Gastrocnemius medialis (tissue), 4 donors: ENCODE data around the gene SPEM2. TPM values are rescaled to one million over a fixed set of nuclear protein-coding genes. Genes with fewer than 3 reads are reported as not detected.
A peak's percentile ranks its signal among the peaks of the same experiment; 100 is the strongest.

Experiments
- ATAC-seq, 2 donors: fragments of 150-250 bp; one replicate each; pipeline ENCODE4 v1.9.1; 2016
- DNase-seq, 2 donors: peaks; one replicate each; pipeline ENCODE4 v3.0.0-alpha.2; 2019
- H3K27ac ChIP-seq, 4 donors: fragments of 200-600 bp; sonication (generic); 1 replicate in 1 of 4; 2 replicates in 3 of 4; pipeline ENCODE4 v1.5.1; 2016 to 2018; ENCODE audit warnings: mild to moderate bottlenecking in 2 of 4, moderate library complexity in 1 of 4
- H3K27me3 ChIP-seq, 3 donors: fragments of 200-600 bp; sonication (generic) in 2 of 3; 1 replicate in 1 of 3; 2 replicates in 2 of 3; pipeline versions ENCODE4 v1.5.1 to v1.6.0; 2016 to 2019; ENCODE audit warnings: mild to moderate bottlenecking in 1 of 3, moderate library complexity in 1 of 3
- H3K36me3 ChIP-seq, 2 donors: fragments of 200-600 bp; sonication (generic) in 1 of 2; one replicate each; pipeline ENCODE4 v1.5.1; 2017 to 2018
- H3K4me1 ChIP-seq, 2 donors: fragments of 200-600 bp; sonication (generic) in 1 of 2; one replicate each; pipeline ENCODE4 v1.5.1; 2016 to 2017; ENCODE audit warnings: mild to moderate bottlenecking in 2 of 2
- H3K4me3 ChIP-seq, 4 donors: fragments of 200-600 bp; sonication (generic) in 3 of 4; 1 replicate in 1 of 4; 2 replicates in 3 of 4; pipeline ENCODE4 v1.5.1; 2016 to 2019; ENCODE audit warnings: mild to moderate bottlenecking in 2 of 4
- H3K9me3 ChIP-seq, 3 donors: fragments of 200-600 bp; sonication (generic) in 2 of 3; 1 replicate in 1 of 3; 2 replicates in 2 of 3; pipeline ENCODE4 v1.5.1; 2016 to 2019
- CTCF ChIP-seq, 5 experiments: fragments of 450-650 bp in 3 of 5; fragments of 200-600 bp in 2 of 5; sonication (generic) in 2 of 5; IDR thresholded peaks in 4 of 5; conservative IDR thresholded peaks in 1 of 5; 1 replicate in 4 of 5; 2 replicates in 1 of 5; pipeline ENCODE4 v1.5.1; 2016 to 2019; ENCODE audit warnings: antibody characterized with exemption in 5 of 5, mild to moderate bottlenecking in 3 of 5, moderate library complexity in 3 of 5
- POLR2A ChIP-seq, 2 donors: fragments of 450-650 bp; IDR thresholded peaks; one replicate each; pipeline ENCODE4 v1.6.1; 2017; ENCODE audit warnings: antibody characterized with exemption in 2 of 2, mild to moderate bottlenecking in 2 of 2, moderate library complexity in 2 of 2
- in situ Hi-C, 4 donors: fragments of 200-750 bp; cut with MboI; loops; one replicate each; pipeline versions ENCODE4 v1.15.0 to v1.8.0; 2017; ENCODE audit warnings: low sequenced_read_pairs in 4 of 4
- intact Hi-C: fragments of 100-400 bp; cut with DNase I; formaldehyde crosslinking; loops from one replicate; pipeline ENCODE4 v1.15.1; 2023; ENCODE audit warnings: low total_unique reads
- total RNA-seq, 4 donors: library from RNA; depleted of rRNA; stranded (reverse); fragments of >200 nt; gene quantifications; one replicate each; pipeline versions ENCODE4 v1.1.0 to v1.2.3, GENCODE V29; 2016

Gene SPEM2
- total RNA-seq, 4 donors from 2014 or later = not detected

GRCh38 chr17:7405350-7406234 is 19.8 kb upstream of the SPEM2 start:
- no peaks in the 10 kb centered on the region for H3K36me3 ChIP-seq
- TF ChIP-seq CTCF (IDR thresholded peaks at IDR 0.05 in 4 of 5, conservative IDR thresholded peaks at IDR 0.05 in 1 of 5) (no peak), POLR2A (IDR thresholded peaks at IDR 0.05) (no peak)
- H3K4me1 ChIP-seq = peaks cover 19 to 20% of the 10 kb centered on the region in 2 donors
- in situ Hi-C loops = no loop called here
- H3K4me3 ChIP-seq = peak overlapping the region; percentile 62 to 81 (median 70)
- DNase-seq (no peak), ATAC-seq (no peak)
- H3K9me3 ChIP-seq = no peaks in the 10 kb centered on the region
- intact Hi-C loops = loop anchor here (2.0 to 10.0 kb wide), 2 partner anchors 155 to 279 kb away; partner anchors contain the start of genes SENP3, TP53 and WRAP53
- peak overlapping the region; percentile 92 to 97 (median 92) for H3K27ac ChIP-seq
- no peaks in the 10 kb centered on the region for H3K27me3 ChIP-seq

GRCh38 chr17:7406235-7406825 is 19.1 kb upstream of the SPEM2 start:
- Histone ChIP-seq H3K4me3 (peak overlapping the region in 1 of 4 donors; percentile 81), H3K27ac (peak overlapping the region in 2 of 4 donors; percentile 92), H3K4me1 (peaks cover 19 to 20% of the 10 kb centered on the region in 2 donors), H3K27me3 (no peaks in the 10 kb centered on the region), H3K36me3 (no peaks in the 10 kb centered on the region), H3K9me3 (no peaks in the 10 kb centered on the region)
- ATAC-seq (no peak), DNase-seq (no peak)
- in situ Hi-C loops (no loop called here), intact Hi-C loops (loop anchor here (10.0 kb wide), 1 partner anchor 278 kb away; the partner anchor contains the start of genes TP53 and WRAP53)
- TF ChIP-seq POLR2A (IDR thresholded peaks at IDR 0.05) (no peak), CTCF (IDR thresholded peaks at IDR 0.05 in 4 of 5, conservative IDR thresholded peaks at IDR 0.05 in 1 of 5) (no peak)

- no peak overlapping the region for H3K27ac ChIP-seq
- intact Hi-C loops (loop anchor here (10.0 kb wide), 1 partner anchor 278 kb away; the partner anchor contains the start of genes TP53 and WRAP53), in situ Hi-C loops (no loop called here)
- TF ChIP-seq POLR2A (IDR thresholded peaks at IDR 0.05) (no peak), CTCF (IDR thresholded peaks at IDR 0.05 in 4 of 5, conservative IDR thresholded peaks at IDR 0.05 in 1 of 5) (no peak)
- no peaks in the 10 kb centered on the region for H3K9me3 ChIP-seq
- DNase-seq (no peak), ATAC-seq (no peak)
- no peak overlapping the region for H3K4me3 ChIP-seq
- peaks cover 15 to 20% of the 10 kb centered on the region in 2 donors for H3K4me1 ChIP-seq
- no peaks in the 10 kb centered on the region for H3K27me3 ChIP-seq
- H3K36me3 ChIP-seq = no peaks in the 10 kb centered on the region
These were observed 18.3 kb upstream of the SPEM2 start for GRCh38 chr17:7407082-7407481.

- Histone ChIP-seq H3K27me3 (no peaks in the 10 kb centered on the region), H3K4me3 (no peak within 1 kb of the TSS), H3K9me3 (no peaks in the 10 kb centered on the region), H3K4me1 (peaks cover 9 to 14% of the 10 kb centered on the region in 2 donors), H3K36me3 (no peaks in the 10 kb centered on the region), H3K27ac (no peak within 1 kb of the TSS)
- TF ChIP-seq CTCF (IDR thresholded peaks at IDR 0.05 in 4 of 5, conservative IDR thresholded peaks at IDR 0.05 in 1 of 5) = no peak
- no peak for TF ChIP-seq POLR2A (IDR thresholded peaks at IDR 0.05)
- in situ Hi-C loops = no loop called here
- no peak for ATAC-seq
- intact Hi-C loops = loop anchor here (10.0 kb wide), 1 partner anchor 277 kb away; the partner anchor contains the start of genes TP53 and WRAP53
- DNase-seq = no peak
These were observed 17.7 kb upstream of the SPEM2 start, which contains the start of gene NLGN2 for GRCh38 chr17:7407485-7408251. NLGN2 (plus strand) TSS chr17:7407845; CDS start chr17:7408256, 411 bp downstream.
